Measurements from ENCODE around the gene MAPK1IP1L.
"Not testable (repeated sequence)": the region's sequence is repeated elsewhere in the genome, so short reads cannot be mapped to it uniquely, and the experiment has no call there.

Gene MAPK1IP1L

DNA sequence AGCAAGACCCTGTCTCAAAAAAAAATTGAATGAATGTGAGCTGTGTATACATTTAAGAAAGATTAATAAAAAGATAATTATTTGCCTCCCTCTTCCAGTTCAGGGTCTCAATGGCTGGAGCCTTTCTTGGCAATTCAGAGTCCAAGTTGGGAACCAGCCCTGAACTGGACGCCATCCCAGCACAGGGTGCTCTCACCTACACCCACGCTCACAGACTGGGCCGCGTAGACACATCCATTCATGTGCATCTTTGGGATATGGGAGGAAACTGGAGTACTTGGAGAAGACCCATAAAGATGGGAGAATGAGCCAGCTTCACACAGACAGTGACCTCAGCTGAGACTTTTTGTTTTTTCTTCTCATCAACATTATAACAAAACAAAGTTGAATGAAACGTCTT is 6.5 kb downstream of the MAPK1IP1L start:
- no peak overlapping the region for H3K27ac ChIP-seq
- TF ChIP-seq CTCF (IDR thresholded peaks at IDR 0.05) (no peak), ZFX (IDR thresholded peaks at IDR 0.05; ENCODE audit: borderline replicate concordance) (no peak)

GRCh38 chr14:55059333-55059732 is 7.9 kb downstream of the MAPK1IP1L start:
- H3K27ac ChIP-seq = no peak overlapping the region
- no peak for TF ChIP-seq ZFX (IDR thresholded peaks at IDR 0.05; ENCODE audit: borderline replicate concordance)
- TF ChIP-seq CTCF (IDR thresholded peaks at IDR 0.05) = no peak

- TF ChIP-seq CTCF (IDR thresholded peaks at IDR 0.05) (no peak), ZFX (IDR thresholded peaks at IDR 0.05; ENCODE audit: borderline replicate concordance) (no peak)
- H3K27ac ChIP-seq = no peak overlapping the region
Measured at GRCh38 chr14:55062517-55063351, 11.3 kb downstream of the MAPK1IP1L start.

DNA sequence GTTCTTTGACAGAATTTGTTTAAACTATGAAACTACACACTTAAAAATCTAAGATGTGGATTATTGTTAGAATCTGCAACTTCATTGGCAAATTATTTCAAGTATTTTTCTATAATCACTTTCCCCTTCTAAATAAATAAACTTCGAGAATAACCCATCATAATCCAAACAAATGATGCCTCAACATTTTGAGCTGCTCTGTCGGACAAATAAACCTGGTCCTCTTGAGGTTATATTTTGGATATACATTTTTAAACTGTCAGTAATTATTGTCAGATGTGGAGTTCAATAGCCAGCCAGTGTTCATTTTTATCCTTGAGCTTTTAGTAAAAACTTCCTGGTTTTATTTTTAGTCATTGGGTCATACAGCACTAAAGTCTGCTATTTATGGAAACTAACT is 13.4 kb downstream of the MAPK1IP1L start:
- not testable (repeated sequence) for H3K27ac ChIP-seq

- H3K27ac ChIP-seq = no peak overlapping the region
- TF ChIP-seq ZFX (IDR thresholded peaks at IDR 0.05; ENCODE audit: borderline replicate concordance) (no peak), CTCF (IDR thresholded peaks at IDR 0.05) (no peak)
Measured at GRCh38 chr14:55065411-55065810, 14.0 kb downstream of the MAPK1IP1L start.

GRCh38 chr14:55066223-55066622 is 14.8 kb downstream of the MAPK1IP1L start:
- TF ChIP-seq ZFX (IDR thresholded peaks at IDR 0.05; ENCODE audit: borderline replicate concordance) = no peak
- no peak for TF ChIP-seq CTCF (IDR thresholded peaks at IDR 0.05)
- no peak overlapping the region for H3K27ac ChIP-seq

DNA sequence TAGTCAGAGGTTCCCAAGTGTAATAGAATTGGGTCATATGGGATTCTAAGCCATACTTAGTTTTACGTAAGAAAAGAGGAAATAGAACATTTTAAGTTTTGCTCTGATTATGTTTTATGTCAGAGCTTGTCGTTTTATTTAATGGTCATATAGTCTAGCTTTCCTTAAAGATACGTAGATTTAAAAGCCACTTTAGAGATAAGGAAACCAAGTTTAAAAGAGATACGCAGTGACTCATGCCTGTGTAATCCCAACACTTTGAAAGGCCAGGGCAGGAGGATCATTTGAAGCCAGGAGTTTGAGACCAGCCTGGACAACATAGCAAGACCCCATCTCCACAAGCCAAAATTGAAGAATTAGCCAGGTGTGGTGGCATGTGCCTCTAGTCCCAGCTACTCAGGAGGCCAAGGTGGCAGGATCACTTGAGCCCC is 19.5 kb downstream of the MAPK1IP1L start:
- H3K27ac ChIP-seq = no peak overlapping the region

More for the DNA sequence above, 19.5 kb downstream of the MAPK1IP1L start:
- TF ChIP-seq CTCF (IDR thresholded peaks at IDR 0.05) (no peak), ZFX (IDR thresholded peaks at IDR 0.05; ENCODE audit: borderline replicate concordance) (no peak)
